ENCODE data around the gene HASPIN. TPM values are rescaled to one million over a fixed set of nuclear protein-coding genes. Genes with fewer than 3 reads are reported as not detected.
A peak's percentile ranks its signal among the peaks of the same experiment; 100 is the strongest.

The HASPIN gene
- total RNA-seq, 1 experiment from 2014 or later, result 30.1 TPM

- peaks cover 24% of the 10 kb centered on the region for H3K27me3 ChIP-seq (replicated peaks; ENCODE audit: insufficient read depth, low read depth, low read length, poor library complexity)
- intact Hi-C loops (cut with micrococcal nuclease; ENCODE audit: unreplicated experiment), result no loop called here
- H3K36me3 ChIP-seq (ENCODE audit: insufficient read depth, low read length, poor library complexity, severe bottlenecking), result no peaks in the 10 kb centered on the region
- peaks cover 7% of the 10 kb centered on the region for H3K4me1 ChIP-seq (ENCODE audit: insufficient read depth, low read length, poor library complexity, severe bottlenecking)
- peak within 1 kb of the TSS; percentile 46 for H3K4me3 ChIP-seq (ENCODE audit: low read depth, low read length, poor library complexity, severe bottlenecking)
- H3K9me3 ChIP-seq (ENCODE audit: low read depth, low read length, poor library complexity, severe bottlenecking), result no peaks in the 10 kb centered on the region
- H3K27ac ChIP-seq (ENCODE audit: low read depth, low read length, poor library complexity, severe bottlenecking), result no peak within 1 kb of the TSS
- CTCF ChIA-PET, result no interaction called here
- TF ChIP-seq, protein P1, sequence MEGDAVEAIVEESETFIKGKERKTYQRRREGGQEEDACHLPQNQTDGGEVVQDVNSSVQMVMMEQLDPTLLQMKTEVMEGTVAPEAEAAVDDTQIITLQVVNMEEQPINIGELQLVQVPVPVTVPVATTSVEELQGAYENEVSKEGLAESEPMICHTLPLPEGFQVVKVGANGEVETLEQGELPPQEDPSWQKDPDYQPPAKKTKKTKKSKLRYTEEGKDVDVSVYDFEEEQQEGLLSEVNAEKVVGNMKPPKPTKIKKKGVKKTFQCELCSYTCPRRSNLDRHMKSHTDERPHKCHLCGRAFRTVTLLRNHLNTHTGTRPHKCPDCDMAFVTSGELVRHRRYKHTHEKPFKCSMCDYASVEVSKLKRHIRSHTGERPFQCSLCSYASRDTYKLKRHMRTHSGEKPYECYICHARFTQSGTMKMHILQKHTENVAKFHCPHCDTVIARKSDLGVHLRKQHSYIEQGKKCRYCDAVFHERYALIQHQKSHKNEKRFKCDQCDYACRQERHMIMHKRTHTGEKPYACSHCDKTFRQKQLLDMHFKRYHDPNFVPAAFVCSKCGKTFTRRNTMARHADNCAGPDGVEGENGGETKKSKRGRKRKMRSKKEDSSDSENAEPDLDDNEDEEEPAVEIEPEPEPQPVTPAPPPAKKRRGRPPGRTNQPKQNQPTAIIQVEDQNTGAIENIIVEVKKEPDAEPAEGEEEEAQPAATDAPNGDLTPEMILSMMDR (conservative IDR thresholded peaks at IDR 0.05; ENCODE audit: low read depth, low read length), result no peak
- TF ChIP-seq EZH2 (IDR thresholded peaks at IDR 0.05; ENCODE audit: borderline replicate concordance, low read depth, low read length, poor library complexity, severe bottlenecking), result peak; percentile 53
- POLR2A ChIA-PET (ENCODE audit: low non-redundant PET), result no interaction called here
- no peak for DNase-seq (ENCODE audit: low spot score)
- no TSS peak for BruUV-seq (replicated peaks)
Observed at GRCh38 chr17:3695723-3696411, 27.8 kb upstream of the HASPIN start, which contains the start of gene P2RX5. P2RX5 (minus strand) TSS chr17:3696155; CDS start chr17:3696005, 150 bp downstream.

- intact Hi-C loops (cut with micrococcal nuclease; ENCODE audit: unreplicated experiment), result no loop called here
- peaks cover 7% of the 10 kb centered on the region for H3K4me1 ChIP-seq (ENCODE audit: insufficient read depth, low read length, poor library complexity, severe bottlenecking)
- H3K36me3 ChIP-seq (ENCODE audit: insufficient read depth, low read length, poor library complexity, severe bottlenecking), result no peaks in the 10 kb centered on the region
- POLR2A ChIA-PET (ENCODE audit: low non-redundant PET), result no interaction called here
- peaks cover 24% of the 10 kb centered on the region for H3K27me3 ChIP-seq (replicated peaks; ENCODE audit: insufficient read depth, low read depth, low read length, poor library complexity)
- DNase-seq (ENCODE audit: low spot score), result no peak
- TF ChIP-seq, protein P1 (conservative IDR thresholded peaks at IDR 0.05; ENCODE audit: low read depth, low read length), result no peak
- no peak for TF ChIP-seq EZH2 (IDR thresholded peaks at IDR 0.05; ENCODE audit: borderline replicate concordance, low read depth, low read length, poor library complexity, severe bottlenecking)
- H3K4me3 ChIP-seq (ENCODE audit: low read depth, low read length, poor library complexity, severe bottlenecking), result no peak overlapping the region
- H3K27ac ChIP-seq (ENCODE audit: low read depth, low read length, poor library complexity, severe bottlenecking), result no peak overlapping the region
- BruUV-seq (replicated peaks), result no TSS peak
- H3K9me3 ChIP-seq (ENCODE audit: low read depth, low read length, poor library complexity, severe bottlenecking), result no peaks in the 10 kb centered on the region
- CTCF ChIA-PET, result no interaction called here
Observed at GRCh38 chr17:3697103-3697476, 26.6 kb upstream of the HASPIN start.

DNA sequence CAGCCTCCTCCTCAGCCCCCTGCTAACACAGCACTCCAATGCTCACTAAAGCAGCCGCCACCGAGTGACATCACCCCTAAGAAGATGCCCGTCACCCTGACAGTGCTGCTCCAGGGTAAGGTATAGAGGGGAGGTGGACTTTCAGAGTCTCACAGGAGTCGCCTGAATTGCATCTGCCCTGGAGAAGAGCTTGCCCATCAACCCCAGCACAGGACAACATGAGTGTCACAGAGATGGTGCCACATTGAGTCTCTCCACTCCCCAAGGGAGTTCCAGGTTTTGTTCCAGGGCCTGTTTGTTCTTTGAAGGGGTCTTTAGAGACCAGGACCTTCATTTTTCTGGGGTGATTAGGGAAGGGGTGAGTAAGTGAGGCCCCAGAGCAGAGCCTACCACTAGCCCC, 25.6 kb upstream of the HASPIN start:
- H3K4me3 ChIP-seq (ENCODE audit: low read depth, low read length, poor library complexity, severe bottlenecking), result no peak overlapping the region
- DNase-seq (ENCODE audit: low spot score), result no peak
- POLR2A ChIA-PET (ENCODE audit: low non-redundant PET), result no interaction called here
- BruUV-seq (replicated peaks), result no TSS peak
- no peaks in the 10 kb centered on the region for H3K36me3 ChIP-seq (ENCODE audit: insufficient read depth, low read length, poor library complexity, severe bottlenecking)
- no peak overlapping the region for H3K27ac ChIP-seq (ENCODE audit: low read depth, low read length, poor library complexity, severe bottlenecking)
- H3K27me3 ChIP-seq (replicated peaks; ENCODE audit: insufficient read depth, low read depth, low read length, poor library complexity), result peaks cover 24% of the 10 kb centered on the region
- intact Hi-C loops (cut with micrococcal nuclease; ENCODE audit: unreplicated experiment), result no loop called here
- TF ChIP-seq, protein P1 (conservative IDR thresholded peaks at IDR 0.05; ENCODE audit: low read depth, low read length), result no peak
- TF ChIP-seq EZH2 (IDR thresholded peaks at IDR 0.05; ENCODE audit: borderline replicate concordance, low read depth, low read length, poor library complexity, severe bottlenecking), result no peak
- peaks cover 7% of the 10 kb centered on the region for H3K4me1 ChIP-seq (ENCODE audit: insufficient read depth, low read length, poor library complexity, severe bottlenecking)
- CTCF ChIA-PET, result no interaction called here
- no peaks in the 10 kb centered on the region for H3K9me3 ChIP-seq (ENCODE audit: low read depth, low read length, poor library complexity, severe bottlenecking)

Measured in A673 (cell line).